Right atrium auricular region (tissue), 2 donors: ENCODE measurements around the gene PKD2. TPM values are rescaled to one million over a fixed set of nuclear protein-coding genes. Genes with fewer than 3 reads are reported as not detected.
"Not testable (repeated sequence)": the region's sequence is repeated elsewhere in the genome, so short reads cannot be mapped to it uniquely, and the experiment has no call there.

ENCODE experiments used
- DNase-seq: peaks from one replicate; pipeline ENCODE4 v3.0.0-alpha.2; 2019; ENCODE audit warnings: low spot score
- H3K27ac ChIP-seq, 2 donors: fragments of 200-600 bp; sonication (generic); 1 replicate in 1 of 2; 2 replicates in 1 of 2; pipeline ENCODE4 v1.5.1; 2016 to 2019
- H3K27me3 ChIP-seq, 2 donors: fragments of 200-600 bp; sonication (generic); one replicate each; pipeline versions ENCODE4 v1.5.1 to v1.6.0; 2017 to 2019
- H3K36me3 ChIP-seq: fragments of 200-600 bp; sonication (generic); one replicate; pipeline ENCODE4 v1.5.1; 2016
- H3K4me1 ChIP-seq, 2 donors: fragments of 200-600 bp; sonication (generic); one replicate each; pipeline versions ENCODE4 v1.5.1 to v1.6.0; 2017 to 2019
- H3K4me3 ChIP-seq, 2 donors: fragments of 200-600 bp; sonication (generic); 1 replicate in 1 of 2; 2 replicates in 1 of 2; pipeline ENCODE4 v1.5.1; 2017 to 2019; ENCODE audit warnings: mild to moderate bottlenecking in 1 of 2, moderate library complexity in 1 of 2
- H3K9me3 ChIP-seq, 2 donors: fragments of 200-600 bp; sonication (generic); one replicate each; pipeline ENCODE4 v1.5.1; 2019
- total RNA-seq, 2 donors: library from RNA; depleted of rRNA; stranded (reverse); fragments of >200 nt; gene quantifications; one replicate each; pipeline ENCODE4 v1.1.0, GENCODE V29; 2016
- TF ChIP-seq, protein P1 (sequence below), 2 donors: fragments of 200-600 bp; sonication (generic); IDR thresholded peaks; one replicate each; pipeline ENCODE4 v1.5.1; 2019; ENCODE audit warnings: antibody characterized with exemption in 2 of 2

PKD2 gene
- total RNA-seq, 2 donors from 2014 or later, result 21.5 to 32.7 TPM

- DNase-seq, result no peak
Measured at GRCh38 chr4:88021824-88022223, 14.4 kb downstream of the PKD2 start.

GRCh38 chr4:88022289-88022688, 14.9 kb downstream of the PKD2 start:
- Histone ChIP-seq H3K36me3 (peaks cover 28% of the 10 kb centered on the region), H3K4me3 (no peak overlapping the region), H3K9me3 (peaks cover 0 to 8% of the 10 kb centered on the region in 2 donors), H3K27ac (no peak overlapping the region), H3K27me3 (no peaks in the 10 kb centered on the region), H3K4me1 (peaks cover 0 to 24% of the 10 kb centered on the region in 2 donors)
- TF ChIP-seq, protein P1, sequence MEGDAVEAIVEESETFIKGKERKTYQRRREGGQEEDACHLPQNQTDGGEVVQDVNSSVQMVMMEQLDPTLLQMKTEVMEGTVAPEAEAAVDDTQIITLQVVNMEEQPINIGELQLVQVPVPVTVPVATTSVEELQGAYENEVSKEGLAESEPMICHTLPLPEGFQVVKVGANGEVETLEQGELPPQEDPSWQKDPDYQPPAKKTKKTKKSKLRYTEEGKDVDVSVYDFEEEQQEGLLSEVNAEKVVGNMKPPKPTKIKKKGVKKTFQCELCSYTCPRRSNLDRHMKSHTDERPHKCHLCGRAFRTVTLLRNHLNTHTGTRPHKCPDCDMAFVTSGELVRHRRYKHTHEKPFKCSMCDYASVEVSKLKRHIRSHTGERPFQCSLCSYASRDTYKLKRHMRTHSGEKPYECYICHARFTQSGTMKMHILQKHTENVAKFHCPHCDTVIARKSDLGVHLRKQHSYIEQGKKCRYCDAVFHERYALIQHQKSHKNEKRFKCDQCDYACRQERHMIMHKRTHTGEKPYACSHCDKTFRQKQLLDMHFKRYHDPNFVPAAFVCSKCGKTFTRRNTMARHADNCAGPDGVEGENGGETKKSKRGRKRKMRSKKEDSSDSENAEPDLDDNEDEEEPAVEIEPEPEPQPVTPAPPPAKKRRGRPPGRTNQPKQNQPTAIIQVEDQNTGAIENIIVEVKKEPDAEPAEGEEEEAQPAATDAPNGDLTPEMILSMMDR (IDR thresholded peaks at IDR 0.05), result no peak
- no peak for DNase-seq

More at GRCh38 chr4:88021824-88022223, 14.4 kb downstream of the PKD2 start:
- H3K4me1 ChIP-seq, result peaks cover 0 to 26% of the 10 kb centered on the region in 2 donors
- H3K9me3 ChIP-seq, result peaks cover 0 to 8% of the 10 kb centered on the region in 2 donors
- no peak overlapping the region for H3K4me3 ChIP-seq
- TF ChIP-seq, protein P1 (IDR thresholded peaks at IDR 0.05), result no peak
- no peaks in the 10 kb centered on the region for H3K27me3 ChIP-seq
- H3K36me3 ChIP-seq, result peaks cover 25% of the 10 kb centered on the region
- H3K27ac ChIP-seq, result peak overlapping the region in 1 of 2 donors; percentile 0

DNA sequence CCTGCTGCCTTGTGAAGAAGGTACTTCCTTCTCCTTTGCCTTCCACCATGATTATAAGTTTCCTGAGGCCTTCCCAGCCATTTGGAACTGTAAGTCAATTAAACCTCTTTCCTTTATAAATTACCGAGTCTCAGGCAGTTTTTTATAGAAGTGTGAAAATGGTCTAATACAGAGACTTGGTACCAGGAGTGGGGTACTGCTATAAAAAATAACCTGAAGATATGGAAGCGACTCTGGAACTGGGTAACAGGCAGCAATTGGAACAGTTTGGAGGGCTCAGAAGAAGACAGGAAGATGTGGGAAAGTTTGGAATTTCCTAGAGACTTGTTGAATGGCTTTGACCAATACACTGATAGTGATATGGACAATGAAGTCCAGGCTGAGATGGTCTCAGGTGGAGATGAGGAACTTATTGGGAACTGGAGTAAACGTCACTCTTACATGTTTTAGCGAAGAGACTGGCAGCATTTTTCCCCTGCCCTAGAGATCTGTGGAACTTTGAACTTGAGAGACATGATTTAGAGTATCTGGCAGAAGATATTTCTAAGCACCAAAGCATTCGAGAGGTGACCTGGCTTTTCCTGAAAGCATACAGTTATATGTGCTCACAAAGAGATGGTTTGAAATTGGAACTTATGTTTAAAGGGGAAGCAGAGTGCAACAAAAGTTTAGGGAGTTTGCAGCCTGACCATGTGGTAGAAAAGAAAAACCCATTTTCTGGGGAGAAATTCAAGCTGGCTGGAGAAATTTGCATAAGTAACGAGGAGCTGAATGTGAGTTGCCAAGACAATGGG, 18.6 kb downstream of the PKD2 start:
- Histone ChIP-seq H3K36me3 (peaks cover 26% of the 10 kb centered on the region), H3K4me1 (peaks cover 0 to 11% of the 10 kb centered on the region in 2 donors)
- not testable (repeated sequence) for H3K27ac ChIP-seq, H3K27me3 ChIP-seq, H3K4me3 ChIP-seq, H3K9me3 ChIP-seq, DNase-seq

DNA sequence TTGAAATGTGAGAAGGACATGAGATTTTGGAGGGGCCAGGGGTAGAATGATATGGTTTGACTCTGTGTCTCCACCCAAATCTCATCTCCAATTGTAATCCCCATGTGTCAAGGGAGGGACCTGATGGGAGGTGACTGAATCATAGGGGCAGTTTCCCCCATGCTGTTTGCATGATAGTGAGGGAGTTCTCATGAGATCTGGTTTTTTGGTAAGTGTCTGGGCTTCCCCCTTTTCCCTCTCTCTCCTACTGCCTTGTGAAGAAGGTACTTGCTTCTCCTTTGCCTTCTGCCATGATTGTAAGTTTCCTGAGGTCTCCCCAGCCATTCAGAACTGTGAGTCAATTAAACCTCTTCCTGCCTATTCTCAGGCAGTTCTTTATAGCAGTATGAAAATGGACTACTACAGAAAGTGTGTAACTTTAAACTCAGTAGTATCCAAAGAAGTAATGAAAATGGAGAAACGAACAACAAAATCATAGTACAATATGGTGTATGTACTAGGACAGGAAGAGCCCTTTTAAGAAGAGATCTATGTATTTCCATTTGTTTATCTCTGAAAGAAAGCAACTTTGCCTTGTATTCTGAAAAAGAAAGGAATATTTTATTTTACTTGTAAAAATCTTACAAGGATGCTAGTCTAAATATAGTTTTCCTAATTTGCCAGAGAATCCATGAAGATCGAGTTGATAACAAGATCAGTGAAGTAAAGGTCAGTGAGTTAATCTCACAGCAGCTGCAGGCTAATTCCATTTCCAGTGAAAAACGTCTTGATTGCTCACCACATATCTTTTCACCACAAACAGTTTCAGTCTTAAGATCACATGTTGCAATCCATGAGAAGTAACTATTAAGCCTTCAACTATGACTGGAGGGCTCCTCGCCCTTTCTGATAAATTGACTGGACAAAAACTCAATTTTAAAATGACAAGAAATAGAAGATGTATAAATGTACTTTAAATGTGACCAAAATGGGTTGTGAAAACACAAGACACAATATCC, 20.5 kb downstream of the PKD2 start:
- DNase-seq, result no peak
- Histone ChIP-seq H3K27ac (peak overlapping the region in 1 of 2 donors; percentile 12), H3K9me3 (peaks cover 0 to 8% of the 10 kb centered on the region in 2 donors), H3K36me3 (peaks cover 34% of the 10 kb centered on the region), H3K27me3 (no peaks in the 10 kb centered on the region), H3K4me1 (peaks cover 0 to 11% of the 10 kb centered on the region in 2 donors), H3K4me3 (no peak overlapping the region)
- TF ChIP-seq, protein P1 (IDR thresholded peaks at IDR 0.05), result no peak

GRCh38 chr4:88028946-88029345, 21.5 kb downstream of the PKD2 start:
- H3K36me3 ChIP-seq, result peaks cover 34% of the 10 kb centered on the region
- H3K4me1 ChIP-seq, result peaks cover 0 to 11% of the 10 kb centered on the region in 2 donors
- DNase-seq, result no peak
- H3K4me3 ChIP-seq, result no peak overlapping the region
- TF ChIP-seq, protein P1 (IDR thresholded peaks at IDR 0.05), result no peak
- H3K27me3 ChIP-seq, result no peaks in the 10 kb centered on the region
- H3K9me3 ChIP-seq, result peaks cover 0 to 8% of the 10 kb centered on the region in 2 donors
- H3K27ac ChIP-seq, result no peak overlapping the region

GRCh38 chr4:88029556-88029955, 22.1 kb downstream of the PKD2 start:
- peaks cover 34% of the 10 kb centered on the region for H3K36me3 ChIP-seq
- H3K4me3 ChIP-seq, result no peak overlapping the region
- peaks cover 0 to 11% of the 10 kb centered on the region in 2 donors for H3K4me1 ChIP-seq
- peaks cover 0 to 8% of the 10 kb centered on the region in 2 donors for H3K9me3 ChIP-seq
- DNase-seq, result no peak
- no peak overlapping the region for H3K27ac ChIP-seq
- H3K27me3 ChIP-seq, result no peaks in the 10 kb centered on the region
- TF ChIP-seq, protein P1 (IDR thresholded peaks at IDR 0.05), result no peak
